ENCODE results near the gene DPP8.
"Not testable (repeated sequence)": the region's sequence is repeated elsewhere in the genome, so short reads cannot be mapped to it uniquely, and the experiment has no call there.

DPP8 gene

GRCh38 chr15:65466901-65467300 is 50.6 kb downstream of the DPP8 start:
- Histone ChIP-seq H3K27ac (ENCODE audit: low read length) (no peak overlapping the region), H3K9me3 (ENCODE audit: insufficient read depth, low read length) (no peaks in the 10 kb centered on the region), H4K20me1 (ENCODE audit: insufficient read depth, low read length) (no peaks in the 10 kb centered on the region), H3K4me3 (ENCODE audit: low read length) (no peak overlapping the region), H2AFZ (ENCODE audit: low read depth, low read length) (no peak overlapping the region), H3K9ac (ENCODE audit: low read length) (no peak overlapping the region), H3K4me2 (ENCODE audit: low read length) (no peak overlapping the region), H3K4me1 (ENCODE audit: low read length) (no peaks in the 10 kb centered on the region), H3K36me3 (replicated peaks; ENCODE audit: low read depth, low read length) (peaks cover 19% of the 10 kb centered on the region), H3K79me2 (ENCODE audit: low read length) (no peaks in the 10 kb centered on the region), H3K27me3 (ENCODE audit: low read depth, low read length) (no peaks in the 10 kb centered on the region)
- TF ChIP-seq CTCF (IDR thresholded peaks at IDR 0.05; ENCODE audit: low read depth, low read length) (no peak), EZH2phosphoT487 (IDR thresholded peaks at IDR 0.05; ENCODE audit: low read depth) (no peak)

GRCh38 chr15:65463096-65463495 is 54.4 kb downstream of the DPP8 start:
- H3K27ac ChIP-seq (ENCODE audit: low read length); H3K4me2 ChIP-seq (ENCODE audit: low read length); H3K79me2 ChIP-seq (ENCODE audit: low read length); H3K27me3 ChIP-seq (ENCODE audit: low read depth, low read length); H4K20me1 ChIP-seq (ENCODE audit: insufficient read depth, low read length); H3K4me3 ChIP-seq (ENCODE audit: low read length); H2AFZ ChIP-seq (ENCODE audit: low read depth, low read length); H3K9me3 ChIP-seq (ENCODE audit: insufficient read depth, low read length); H3K9ac ChIP-seq (ENCODE audit: low read length): not testable (repeated sequence)
- Histone ChIP-seq H3K36me3 (replicated peaks; ENCODE audit: low read depth, low read length) (peaks cover 17% of the 10 kb centered on the region), H3K4me1 (ENCODE audit: low read length) (peaks cover 12% of the 10 kb centered on the region)

- no peak overlapping the region for H2AFZ ChIP-seq (ENCODE audit: low read depth, low read length)
- H3K79me2 ChIP-seq (ENCODE audit: low read length): no peaks in the 10 kb centered on the region
- peaks cover 9% of the 10 kb centered on the region; the same call in 1 of the 2 replicates for H4K20me1 ChIP-seq (ENCODE audit: insufficient read depth, low read length)
- no peak overlapping the region for H3K4me2 ChIP-seq (ENCODE audit: low read length)
- H3K4me1 ChIP-seq (ENCODE audit: low read length): peaks cover 15% of the 10 kb centered on the region
- no peaks in the 10 kb centered on the region for H3K27me3 ChIP-seq (ENCODE audit: low read depth, low read length)
- peaks cover 20% of the 10 kb centered on the region for H3K36me3 ChIP-seq (replicated peaks; ENCODE audit: low read depth, low read length)
- H3K9ac ChIP-seq (ENCODE audit: low read length): no peak overlapping the region
- TF ChIP-seq EZH2phosphoT487 (IDR thresholded peaks at IDR 0.05; ENCODE audit: low read depth) (no peak), CTCF (IDR thresholded peaks at IDR 0.05; ENCODE audit: low read depth, low read length) (no peak)
- no peak overlapping the region for H3K27ac ChIP-seq (ENCODE audit: low read length)
- H3K9me3 ChIP-seq (ENCODE audit: insufficient read depth, low read length): no peaks in the 10 kb centered on the region
- H3K4me3 ChIP-seq (ENCODE audit: low read length): no peak overlapping the region
These were observed 56.6 kb downstream of the DPP8 start for GRCh38 chr15:65460741-65461347.

- H3K9me3 ChIP-seq (ENCODE audit: insufficient read depth, low read length); H3K9ac ChIP-seq (ENCODE audit: low read length); H2AFZ ChIP-seq (ENCODE audit: low read depth, low read length); H3K4me3 ChIP-seq (ENCODE audit: low read length); H4K20me1 ChIP-seq (ENCODE audit: insufficient read depth, low read length); H3K4me2 ChIP-seq (ENCODE audit: low read length); H3K27me3 ChIP-seq (ENCODE audit: low read depth, low read length); H3K27ac ChIP-seq (ENCODE audit: low read length); H3K79me2 ChIP-seq (ENCODE audit: low read length): not testable (repeated sequence)
- peaks cover 38% of the 10 kb centered on the region for H3K36me3 ChIP-seq (replicated peaks; ENCODE audit: low read depth, low read length)
- peaks cover 12% of the 10 kb centered on the region for H3K4me1 ChIP-seq (ENCODE audit: low read length)
These were observed 62.2 kb downstream of the DPP8 start for GRCh38 chr15:65455256-65455655.

GRCh38 chr15:65451989-65452388 is 65.5 kb downstream of the DPP8 start:
- Histone ChIP-seq H2AFZ (ENCODE audit: low read depth, low read length) (no peak overlapping the region), H3K4me2 (ENCODE audit: low read length) (no peak overlapping the region), H3K9ac (ENCODE audit: low read length) (no peak overlapping the region), H3K79me2 (ENCODE audit: low read length) (no peaks in the 10 kb centered on the region), H3K27ac (ENCODE audit: low read length) (no peak overlapping the region), H4K20me1 (ENCODE audit: insufficient read depth, low read length) (no peaks in the 10 kb centered on the region), H3K9me3 (ENCODE audit: insufficient read depth, low read length) (no peaks in the 10 kb centered on the region), H3K4me1 (ENCODE audit: low read length) (peaks cover 12% of the 10 kb centered on the region), H3K27me3 (ENCODE audit: low read depth, low read length) (no peaks in the 10 kb centered on the region), H3K36me3 (replicated peaks; ENCODE audit: low read depth, low read length) (peaks cover 26% of the 10 kb centered on the region), H3K4me3 (ENCODE audit: low read length) (no peak overlapping the region)
- TF ChIP-seq CTCF (IDR thresholded peaks at IDR 0.05; ENCODE audit: low read depth, low read length) (no peak), EZH2phosphoT487 (IDR thresholded peaks at IDR 0.05; ENCODE audit: low read depth) (no peak)
